HG02642 (cell line): ENCODE results near the gene SH3BGRL2.
"Not testable (repeated sequence)": the region's sequence is repeated elsewhere in the genome, so short reads cannot be mapped to it uniquely, and the experiment has no call there.

Experiments used
- ATAC-seq: cut with Tn5 transposase; IDR thresholded peaks from one replicate; pipeline ENCODE4 v1.9.1; 2021; ENCODE audit warnings: mild to moderate bottlenecking; ENCODE audit not compliant: unreplicated experiment, poor library complexity

SH3BGRL2 gene

DNA sequence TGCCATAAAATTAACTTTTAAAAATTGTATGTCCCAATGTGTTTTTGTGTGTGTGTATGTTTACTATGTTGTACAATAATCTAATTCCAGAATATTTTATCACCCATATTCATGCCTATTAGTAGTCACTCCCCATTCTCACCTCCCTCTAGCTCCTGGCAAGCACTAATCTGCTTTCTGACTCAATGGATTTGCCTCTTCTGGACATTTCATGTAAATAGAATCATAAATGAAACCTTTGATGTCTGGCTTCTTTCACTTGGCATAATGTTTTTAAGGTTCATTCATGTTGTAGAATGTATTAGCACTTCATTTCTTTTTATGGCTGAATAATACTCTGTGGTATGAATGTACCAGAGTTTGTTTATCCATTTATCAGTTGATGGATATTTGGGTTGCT lies 15.4 kb downstream of the SH3BGRL2 start:
- no peak for ATAC-seq

DNA sequence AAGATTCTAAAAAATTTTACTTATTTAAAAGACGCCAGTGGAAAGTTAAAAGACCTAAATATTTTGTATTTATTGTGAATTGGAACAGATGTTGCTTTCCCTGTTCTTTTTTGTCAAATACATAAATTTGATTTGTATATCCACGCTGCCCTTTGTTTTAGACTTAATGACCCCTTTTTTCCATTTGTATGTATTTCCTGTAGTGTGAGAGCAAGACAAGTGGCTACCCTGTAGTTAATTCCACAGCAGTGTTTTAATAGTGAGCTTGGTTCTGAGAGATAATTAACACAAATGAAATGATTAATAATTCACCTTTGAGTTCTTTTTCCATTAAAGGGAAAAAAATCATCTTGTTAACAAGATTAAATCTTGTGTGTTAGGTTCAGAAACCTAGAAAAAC lies 16.6 kb downstream of the SH3BGRL2 start:
- no peak for ATAC-seq

GRCh38 chr6:79648328-79648727 lies 17.2 kb downstream of the SH3BGRL2 start:
- ATAC-seq, result no peak

GRCh38 chr6:79649016-79649415 lies 17.9 kb downstream of the SH3BGRL2 start:
- ATAC-seq, result no peak

- ATAC-seq, result no peak
Measured at GRCh38 chr6:79650950-79651349, 19.8 kb downstream of the SH3BGRL2 start.

DNA sequence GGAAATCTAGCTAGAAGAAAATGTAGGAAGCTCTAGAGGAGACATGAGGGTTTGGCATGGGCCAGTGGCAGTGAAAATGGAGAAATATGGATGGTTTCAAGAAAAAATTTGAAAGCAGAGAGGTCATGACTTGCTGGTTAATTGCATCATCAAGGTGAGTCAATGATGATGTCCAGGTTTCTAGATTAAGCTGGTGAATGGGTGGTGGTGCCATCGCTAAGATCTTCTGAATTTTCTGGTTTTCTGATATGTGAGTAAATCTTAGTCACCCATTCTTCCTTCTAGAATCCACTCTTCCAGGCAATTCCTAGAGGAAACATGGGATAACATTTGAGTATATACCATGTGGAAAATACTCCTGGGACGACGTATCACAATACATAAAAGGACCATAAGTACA lies 25.0 kb downstream of the SH3BGRL2 start:
- ATAC-seq, result no peak

DNA sequence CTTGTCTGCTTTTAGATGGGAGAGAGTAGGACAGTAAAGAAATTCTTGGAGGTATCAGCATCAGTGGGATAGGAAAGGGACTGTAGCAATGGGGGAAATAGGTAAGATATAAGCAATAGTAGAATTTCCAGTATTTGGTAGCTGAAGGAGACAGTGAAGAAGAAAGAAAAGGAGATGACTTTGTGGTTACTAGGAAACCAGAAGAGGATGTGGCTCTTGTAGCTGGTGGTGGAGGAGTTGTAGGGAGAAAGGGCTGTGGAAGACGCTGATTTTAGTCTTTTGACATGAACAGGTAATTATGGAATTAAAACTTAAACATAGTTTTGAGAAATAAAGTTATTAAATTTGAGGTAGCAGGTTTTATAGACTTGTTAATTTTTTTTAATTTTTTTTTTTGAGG lies 26.1 kb downstream of the SH3BGRL2 start:
- no peak for ATAC-seq

DNA sequence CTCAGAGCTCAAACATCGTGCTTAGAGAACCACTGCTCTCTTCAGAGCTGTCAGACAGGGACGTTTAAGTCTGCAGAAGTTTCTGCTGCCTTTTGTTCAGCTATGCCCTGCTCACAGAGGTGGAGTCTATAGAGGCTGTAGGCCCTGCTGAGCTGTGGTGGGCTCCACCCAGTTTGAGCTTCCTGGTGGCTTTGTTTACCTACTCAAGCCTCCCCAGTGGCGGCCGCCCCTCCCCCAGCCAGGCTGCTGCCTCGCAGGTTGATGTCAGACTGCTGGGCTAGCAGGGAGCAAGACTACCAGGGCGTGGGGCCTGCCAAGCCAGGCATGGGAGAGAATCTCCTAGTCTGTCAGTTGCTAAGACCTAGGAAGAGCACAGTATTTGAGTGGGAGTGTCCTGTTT lies 32.5 kb downstream of the SH3BGRL2 start:
- not testable (repeated sequence) for ATAC-seq

DNA sequence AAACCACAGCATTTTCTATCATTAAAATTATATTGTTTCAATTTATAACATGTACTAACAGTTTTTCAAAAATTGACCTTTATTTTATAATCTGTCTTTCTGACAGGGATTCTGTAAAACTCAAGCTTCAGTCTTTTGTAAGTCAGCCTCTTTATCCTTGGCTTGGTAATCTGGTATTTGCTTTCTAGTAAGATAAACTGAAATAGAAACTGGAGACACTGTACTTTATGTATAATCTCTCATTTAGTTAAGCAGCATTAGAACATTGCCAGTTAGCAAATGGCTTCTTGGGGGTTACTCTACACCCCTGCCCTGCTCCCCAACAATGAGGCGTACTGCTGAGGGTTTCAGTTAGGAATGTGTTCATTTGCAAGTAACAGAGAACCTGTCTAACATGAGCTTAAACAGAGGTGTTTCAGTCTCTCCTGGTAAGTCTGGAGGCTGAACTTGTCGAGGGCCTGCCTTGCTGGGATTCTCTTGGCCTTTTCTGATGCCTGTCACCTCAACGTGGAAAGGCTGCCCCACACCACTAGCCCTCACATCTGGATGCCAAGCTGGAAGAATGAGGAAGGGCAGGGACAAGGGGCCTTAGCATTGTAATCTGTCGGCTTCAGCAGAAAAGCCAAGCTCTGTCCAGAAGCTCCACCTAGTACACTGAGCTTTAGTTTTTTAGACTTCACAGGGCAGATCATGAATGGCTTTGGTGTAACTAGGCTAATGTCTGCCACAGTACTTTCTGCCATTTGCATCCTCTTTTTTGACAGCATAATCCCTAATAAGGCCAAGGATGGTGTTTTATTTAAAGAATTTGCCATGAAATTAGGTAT lies 34.8 kb downstream of the SH3BGRL2 start:
- ATAC-seq, result no peak

DNA sequence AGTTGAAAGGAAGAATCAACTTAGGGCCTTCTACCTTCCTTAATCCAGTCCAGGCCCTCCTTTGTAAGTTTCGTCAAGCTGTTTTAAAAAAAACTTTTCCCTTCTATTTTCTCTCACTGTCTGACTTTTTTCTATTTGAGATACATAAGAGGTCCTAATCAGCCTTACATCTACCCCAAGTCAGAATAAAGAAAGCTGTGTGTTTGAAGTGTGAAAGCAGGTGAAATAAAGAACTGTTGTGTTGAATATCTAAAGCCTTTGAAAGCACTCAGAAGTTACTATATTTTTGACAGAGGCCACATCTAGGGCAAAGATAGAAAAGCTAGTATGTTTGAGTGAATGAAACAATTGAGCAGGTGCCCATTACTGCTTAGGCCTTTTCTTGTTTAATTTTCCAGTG lies 35.5 kb downstream of the SH3BGRL2 start:
- no peak for ATAC-seq

GRCh38 chr6:79668381-79668780 lies 37.3 kb downstream of the SH3BGRL2 start:
- ATAC-seq, result no peak

DNA sequence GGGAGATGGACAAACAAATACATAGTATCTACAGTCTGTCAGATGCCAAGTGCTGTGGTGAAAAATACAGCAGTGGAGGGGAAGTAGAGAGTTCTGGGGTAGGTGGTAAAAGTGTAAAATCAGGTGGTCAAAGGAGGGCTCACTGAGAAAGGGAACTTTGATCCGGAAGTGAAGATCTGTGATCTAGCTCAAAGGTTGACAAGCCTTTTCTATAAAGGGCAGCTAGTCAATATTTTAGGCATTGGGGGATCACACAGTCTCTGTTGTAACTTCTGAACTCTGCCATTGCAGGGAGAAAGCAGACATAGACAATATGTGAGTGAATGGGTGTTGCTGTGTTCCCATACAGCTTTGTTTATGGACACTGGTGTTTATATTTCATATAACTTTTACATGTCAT lies 38.6 kb downstream of the SH3BGRL2 start:
- no peak for ATAC-seq

DNA sequence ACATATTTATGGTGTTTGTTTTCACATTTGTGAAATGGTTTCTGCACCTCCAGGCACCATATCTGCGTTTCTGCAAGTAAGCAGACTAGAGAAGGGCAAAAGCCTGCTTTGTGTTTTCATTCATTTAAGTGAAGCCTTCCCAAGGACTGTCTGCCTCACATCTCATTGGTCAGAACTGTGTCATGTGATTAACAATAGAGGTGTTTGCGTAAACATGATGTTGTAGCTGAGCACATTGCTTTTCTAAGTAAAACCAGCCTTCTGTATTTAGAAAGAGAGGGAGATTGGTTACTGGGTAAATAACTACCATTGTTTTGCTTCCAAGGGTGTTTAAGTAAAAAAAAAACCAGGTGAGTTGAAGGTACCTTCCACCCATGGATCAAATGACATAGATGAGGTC lies 39.7 kb downstream of the SH3BGRL2 start:
- ATAC-seq, result no peak

GRCh38 chr6:79671600-79672266 lies 40.6 kb downstream of the SH3BGRL2 start:
- ATAC-seq, result no peak

DNA sequence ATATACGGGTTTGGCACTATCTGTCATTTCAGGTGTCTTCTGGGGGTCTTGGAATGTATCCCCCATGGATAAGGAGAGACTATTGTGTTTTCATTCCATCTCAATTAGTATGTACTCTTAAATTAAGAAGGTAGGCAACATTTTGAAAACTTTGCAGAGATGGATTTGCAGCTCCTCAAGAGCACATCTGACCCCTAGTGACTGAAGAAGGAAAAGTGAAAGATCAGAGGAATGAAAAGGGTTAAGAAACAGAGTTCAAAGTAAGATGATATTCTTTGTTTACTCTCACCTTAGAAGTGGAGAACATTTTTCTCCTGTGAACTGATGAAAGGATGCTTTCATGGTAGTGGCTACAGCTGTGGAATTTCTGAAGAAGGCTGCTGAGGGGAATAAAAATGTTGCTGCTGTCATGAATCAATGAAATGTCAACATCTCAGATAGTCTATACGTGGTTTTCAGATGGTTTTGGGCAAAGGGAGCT lies 41.5 kb downstream of the SH3BGRL2 start:
- ATAC-seq, result no peak

- ATAC-seq, result no peak
Measured at GRCh38 chr6:79673947-79674346, 42.8 kb downstream of the SH3BGRL2 start.

GRCh38 chr6:79676785-79677736 lies 45.9 kb downstream of the SH3BGRL2 start:
- no peak for ATAC-seq

- not testable (repeated sequence) for ATAC-seq
Measured at GRCh38 chr6:79682682-79683081, 51.6 kb downstream of the SH3BGRL2 start.

DNA sequence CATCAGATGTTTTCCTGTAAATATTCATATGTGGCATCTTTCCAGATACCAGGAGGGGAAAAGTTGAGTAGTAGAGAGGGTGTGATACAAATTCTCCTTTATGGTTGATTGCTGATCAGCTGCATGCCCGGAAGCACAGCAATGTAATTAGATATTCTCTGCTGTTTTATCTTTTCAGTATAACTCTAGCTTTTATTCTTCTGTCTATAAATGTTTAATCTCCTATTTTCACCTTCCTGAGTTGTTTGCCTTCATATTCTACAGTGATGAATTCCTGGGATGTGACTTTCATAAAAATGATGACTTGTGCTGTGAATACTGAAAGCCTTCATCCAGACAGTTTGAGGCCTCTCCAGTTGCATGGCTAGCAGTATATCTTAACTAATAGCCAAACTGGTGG lies 53.7 kb downstream of the SH3BGRL2 start:
- no peak for ATAC-seq

GRCh38 chr6:79686707-79687309 lies 55.7 kb downstream of the SH3BGRL2 start:
- no peak for ATAC-seq
